ENCODE measurements around the gene ZNRD2.
"Not testable (repeated sequence)": the region's sequence is repeated elsewhere in the genome, so short reads cannot be mapped to it uniquely, and the experiment has no call there.

Gene ZNRD2

GRCh38 chr11:65558002-65558929 lies 12.0 kb upstream of the ZNRD2 start, which contains the start of gene LTBP3:
Gene LTBP3 (minus strand): TSS chr11:65558359. CDS start chr11:65557959, 400 bp downstream.
- no peaks in the 10 kb centered on the region for H3K9me3 Mint-ChIP-seq
- peak within 1 kb of the TSS; percentile 89 for H3K27ac Mint-ChIP-seq
- H3K27me3 Mint-ChIP-seq: no peaks in the 10 kb centered on the region
- no peaks in the 10 kb centered on the region for H3K36me3 Mint-ChIP-seq (ENCODE audit: low read depth)
- peak within 1 kb of the TSS; percentile 83 for H3K4me3 Mint-ChIP-seq
- H3K4me1 Mint-ChIP-seq (ENCODE audit: low read depth): peaks cover 66% of the 10 kb centered on the region

GRCh38 chr11:65558930-65559509 lies 11.3 kb upstream of the ZNRD2 start:
- Mint-ChIP-seq H3K9me3 (no peaks in the 10 kb centered on the region), H3K36me3 (ENCODE audit: low read depth) (no peaks in the 10 kb centered on the region), H3K27me3 (no peaks in the 10 kb centered on the region), H3K4me1 (ENCODE audit: low read depth) (peaks cover 69% of the 10 kb centered on the region), H3K4me3 (peak overlapping the region; percentile 62), H3K27ac (peak overlapping the region; percentile 55)

- no peaks in the 10 kb centered on the region for H3K9me3 Mint-ChIP-seq
- H3K4me3 Mint-ChIP-seq: no peak overlapping the region
- H3K36me3 Mint-ChIP-seq (ENCODE audit: low read depth): no peaks in the 10 kb centered on the region
- no peaks in the 10 kb centered on the region for H3K27me3 Mint-ChIP-seq
- H3K4me1 Mint-ChIP-seq (ENCODE audit: low read depth): peaks cover 64% of the 10 kb centered on the region
- H3K27ac Mint-ChIP-seq: peak overlapping the region; percentile 47
These were observed 10.7 kb upstream of the ZNRD2 start for GRCh38 chr11:65559535-65559934.

DNA sequence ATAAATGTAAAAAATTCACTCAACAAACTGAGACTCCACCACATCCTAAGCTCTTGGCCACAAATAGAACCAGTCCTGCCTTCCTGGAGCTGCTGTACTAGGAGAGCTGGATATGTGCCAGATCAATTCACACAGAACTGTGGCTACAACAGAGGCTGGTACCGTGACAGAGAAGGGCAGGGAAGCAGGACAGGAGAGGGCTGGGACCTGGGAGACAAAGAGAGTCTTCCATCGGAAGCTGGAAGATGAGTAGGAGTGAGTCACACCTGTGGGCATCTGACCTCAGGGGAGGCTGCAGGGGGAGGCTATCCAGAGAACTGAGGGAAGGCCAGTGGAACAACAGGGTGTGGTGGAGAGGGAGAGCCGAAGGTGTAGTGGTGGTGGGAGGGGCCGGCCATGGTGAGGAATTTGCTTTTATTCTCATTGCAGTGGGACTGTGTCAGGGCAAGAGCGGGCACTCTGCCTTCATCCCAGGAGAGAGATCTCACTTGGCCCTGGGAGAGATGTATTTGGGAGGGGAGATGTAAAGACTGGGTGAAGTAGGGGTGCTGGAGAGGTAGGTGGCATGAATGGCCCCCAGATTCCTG lies 10.2 kb upstream of the ZNRD2 start:
- peak overlapping the region; percentile 39 for H3K27ac Mint-ChIP-seq
- H3K9me3 Mint-ChIP-seq: no peaks in the 10 kb centered on the region
- no peak overlapping the region for H3K4me3 Mint-ChIP-seq
- peaks cover 63% of the 10 kb centered on the region for H3K4me1 Mint-ChIP-seq (ENCODE audit: low read depth)
- no peaks in the 10 kb centered on the region for H3K27me3 Mint-ChIP-seq
- no peaks in the 10 kb centered on the region for H3K36me3 Mint-ChIP-seq (ENCODE audit: low read depth)

GRCh38 chr11:65560555-65561418 lies 9.5 kb upstream of the ZNRD2 start:
- Mint-ChIP-seq H3K36me3 (ENCODE audit: low read depth) (no peaks in the 10 kb centered on the region), H3K4me3 (no peak overlapping the region), H3K27me3 (no peaks in the 10 kb centered on the region), H3K27ac (peak overlapping the region; percentile 39), H3K4me1 (ENCODE audit: low read depth) (peaks cover 63% of the 10 kb centered on the region), H3K9me3 (no peaks in the 10 kb centered on the region)

GRCh38 chr11:65562020-65562419 lies 8.3 kb upstream of the ZNRD2 start:
- no peaks in the 10 kb centered on the region for H3K9me3 Mint-ChIP-seq
- peaks cover 65% of the 10 kb centered on the region for H3K4me1 Mint-ChIP-seq (ENCODE audit: low read depth)
- no peaks in the 10 kb centered on the region for H3K27me3 Mint-ChIP-seq
- H3K27ac Mint-ChIP-seq: peak overlapping the region; percentile 4
- no peak overlapping the region for H3K4me3 Mint-ChIP-seq
- no peaks in the 10 kb centered on the region for H3K36me3 Mint-ChIP-seq (ENCODE audit: low read depth)

- H3K36me3 Mint-ChIP-seq (ENCODE audit: low read depth): peaks cover under 1% of the 10 kb centered on the region
- no peaks in the 10 kb centered on the region for H3K9me3 Mint-ChIP-seq
- H3K27me3 Mint-ChIP-seq: no peaks in the 10 kb centered on the region
- H3K27ac Mint-ChIP-seq: no peak overlapping the region
- no peak overlapping the region for H3K4me3 Mint-ChIP-seq
- H3K4me1 Mint-ChIP-seq (ENCODE audit: low read depth): peaks cover 62% of the 10 kb centered on the region
These were observed 7.5 kb upstream of the ZNRD2 start for GRCh38 chr11:65562788-65563187.

GRCh38 chr11:65563601-65564000 lies 6.7 kb upstream of the ZNRD2 start:
- Mint-ChIP-seq H3K27ac (no peak overlapping the region), H3K9me3 (no peaks in the 10 kb centered on the region), H3K36me3 (ENCODE audit: low read depth) (peaks cover 5% of the 10 kb centered on the region), H3K27me3 (no peaks in the 10 kb centered on the region), H3K4me3 (no peak overlapping the region), H3K4me1 (ENCODE audit: low read depth) (peaks cover 69% of the 10 kb centered on the region)

GRCh38 chr11:65564879-65565559 lies 5.3 kb upstream of the ZNRD2 start:
- H3K4me1 Mint-ChIP-seq (ENCODE audit: low read depth): peaks cover 62% of the 10 kb centered on the region
- peak overlapping the region; percentile 90 for H3K27ac Mint-ChIP-seq
- H3K4me3 Mint-ChIP-seq: peak overlapping the region; percentile 56
- not testable (repeated sequence) for H3K36me3 Mint-ChIP-seq (ENCODE audit: low read depth); H3K9me3 Mint-ChIP-seq; H3K27me3 Mint-ChIP-seq

- Mint-ChIP-seq H3K27me3 (no peaks in the 10 kb centered on the region), H3K4me1 (ENCODE audit: low read depth) (peaks cover 56% of the 10 kb centered on the region), H3K27ac (peak overlapping the region; percentile 90), H3K4me3 (peak overlapping the region; percentile 56), H3K9me3 (no peaks in the 10 kb centered on the region), H3K36me3 (ENCODE audit: low read depth) (peaks cover 9% of the 10 kb centered on the region)
These were observed 4.4 kb upstream of the ZNRD2 start for GRCh38 chr11:65565624-65566453.

DNA sequence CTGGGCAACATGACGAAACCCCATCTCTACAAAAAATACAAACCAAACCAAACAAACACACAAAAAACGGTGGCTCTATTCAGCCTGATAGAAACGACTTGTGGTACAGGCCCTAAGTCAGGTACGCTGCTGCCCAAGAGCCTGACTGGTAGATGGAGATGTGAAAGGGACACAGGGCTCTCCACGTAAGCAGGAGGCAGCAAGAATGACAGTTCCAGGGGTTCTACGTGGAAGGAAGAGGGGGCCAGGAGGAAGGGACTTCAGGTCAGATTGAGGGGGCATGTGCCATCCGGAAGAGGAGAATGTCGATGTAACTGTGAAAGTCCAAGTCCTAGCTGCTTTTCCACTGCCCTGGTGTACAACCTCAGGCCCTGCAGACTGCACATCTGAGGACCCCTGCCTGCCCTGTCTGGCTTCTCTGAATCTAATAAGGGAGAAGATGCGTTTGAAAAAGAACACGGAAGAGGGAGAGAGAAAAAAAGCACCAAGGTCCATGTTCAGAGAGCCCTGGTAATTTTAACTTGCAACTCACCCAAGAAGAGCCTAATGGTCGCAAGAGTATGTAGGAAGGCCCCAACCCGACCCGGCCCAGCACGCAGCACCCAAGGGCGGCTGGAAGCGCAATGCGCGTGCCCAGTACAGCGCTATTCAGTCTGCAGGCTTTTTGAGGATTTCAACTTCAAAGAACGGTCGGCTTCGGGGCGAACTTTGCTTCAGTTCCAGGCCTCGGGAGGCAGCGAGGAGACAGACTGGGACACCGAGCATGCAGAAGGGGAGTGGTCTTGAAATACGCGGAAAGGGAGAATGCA lies 909 bp upstream of the ZNRD2 start:
- Mint-ChIP-seq H3K36me3 (ENCODE audit: low read depth) (peaks cover 22% of the 10 kb centered on the region), H3K9me3 (no peaks in the 10 kb centered on the region), H3K27ac (peak overlapping the region; percentile 96), H3K4me3 (peak overlapping the region; percentile 92), H3K27me3 (no peaks in the 10 kb centered on the region), H3K4me1 (ENCODE audit: low read depth) (peaks cover 70% of the 10 kb centered on the region)

DNA sequence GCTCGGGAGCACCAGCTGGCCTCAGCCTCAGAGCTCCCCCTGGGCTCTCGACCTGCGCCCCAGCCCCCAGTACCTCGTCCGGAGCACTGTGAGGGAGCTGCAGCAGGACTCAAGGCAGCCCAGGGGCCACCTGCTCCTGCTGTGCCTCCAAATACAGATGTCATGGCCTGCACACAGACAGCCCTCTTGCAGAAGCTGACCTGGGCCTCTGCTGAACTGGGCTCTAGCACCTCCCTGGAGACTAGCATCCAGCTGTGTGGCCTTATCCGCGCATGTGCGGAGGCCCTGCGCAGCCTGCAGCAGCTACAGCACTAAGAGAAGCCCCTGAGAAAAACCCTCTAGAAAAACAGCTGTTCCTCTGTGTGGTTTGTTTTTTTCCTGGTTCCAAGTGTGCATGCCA lies 1.1 kb downstream of the ZNRD2 start:
- H3K4me3 Mint-ChIP-seq: peak overlapping the region; percentile 92
- peaks cover 64% of the 10 kb centered on the region for H3K4me1 Mint-ChIP-seq (ENCODE audit: low read depth)
- peak overlapping the region; percentile 94 for H3K27ac Mint-ChIP-seq
- peaks cover 22% of the 10 kb centered on the region for H3K36me3 Mint-ChIP-seq (ENCODE audit: low read depth)
- no peaks in the 10 kb centered on the region for H3K27me3 Mint-ChIP-seq
- no peaks in the 10 kb centered on the region for H3K9me3 Mint-ChIP-seq

DNA sequence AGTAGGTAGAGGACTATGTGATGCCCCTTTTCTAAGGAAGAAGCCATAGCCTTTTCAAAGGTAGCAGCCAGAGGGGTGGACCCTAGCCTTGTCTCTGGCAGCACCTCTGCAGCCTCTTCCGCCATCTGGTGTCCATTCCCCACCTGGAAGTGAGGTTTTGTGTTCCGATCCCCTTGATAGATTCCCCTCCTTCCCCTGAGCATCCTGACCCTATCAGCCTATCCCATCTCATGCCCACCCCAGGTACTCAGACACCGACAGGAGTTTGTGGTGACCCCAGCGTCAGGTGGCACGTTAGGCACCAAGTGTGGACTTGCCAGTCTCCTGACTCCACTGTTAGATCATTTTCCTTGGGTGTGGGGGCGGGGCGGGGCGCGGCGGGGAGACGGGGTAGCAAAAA lies 1.7 kb downstream of the ZNRD2 start:
- H3K4me3 Mint-ChIP-seq: peak overlapping the region; percentile 92
- H3K27me3 Mint-ChIP-seq: no peaks in the 10 kb centered on the region
- H3K9me3 Mint-ChIP-seq: no peaks in the 10 kb centered on the region
- H3K27ac Mint-ChIP-seq: peak overlapping the region; percentile 94
- H3K36me3 Mint-ChIP-seq (ENCODE audit: low read depth): peaks cover 22% of the 10 kb centered on the region
- H3K4me1 Mint-ChIP-seq (ENCODE audit: low read depth): peaks cover 64% of the 10 kb centered on the region
